HG02938 (cell line): Measurements from ENCODE around the gene SLC49A3.
"Not testable (repeated sequence)": the region's sequence is repeated elsewhere in the genome, so short reads cannot be mapped to it uniquely, and the experiment has no call there.

ENCODE experiments used
- ATAC-seq: cut with Tn5 transposase; IDR thresholded peaks from one replicate; pipeline ENCODE4 v1.9.1; 2021; ENCODE audit warnings: mild to moderate bottlenecking, moderate library complexity; ENCODE audit not compliant: unreplicated experiment

Gene SLC49A3

GRCh38 chr4:688854-689681 is at the start of gene SLC49A3:
SLC49A3 (minus strand) TSS chr4:689151; CDS start chr4:689127, 24 bp downstream.
- ATAC-seq = no peak

GRCh38 chr4:736561-736960 is 47.6 kb upstream of the SLC49A3 start:
- not testable (repeated sequence) for ATAC-seq

DNA sequence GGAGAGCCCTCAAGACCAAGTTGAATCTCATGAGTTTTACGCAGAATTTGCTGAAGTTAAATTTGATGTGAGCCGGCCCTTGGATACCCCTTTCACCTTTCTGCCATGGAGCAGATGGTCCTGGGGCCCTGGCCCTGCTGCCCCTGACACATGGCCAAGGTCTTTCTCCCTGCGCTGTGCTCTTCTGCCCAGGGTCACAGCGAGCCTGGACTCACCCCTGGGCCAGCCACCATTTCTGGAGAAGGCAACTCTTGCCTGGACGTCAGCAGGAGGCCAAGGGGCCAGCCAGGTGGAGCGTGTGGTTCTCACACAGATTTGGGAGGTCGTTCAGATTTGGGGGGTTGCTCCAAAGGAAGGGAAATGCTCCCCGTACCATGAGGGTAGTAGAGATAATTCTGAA is 46.6 kb upstream of the SLC49A3 start:
- no peak for ATAC-seq

- no peak for ATAC-seq
Observed at GRCh38 chr4:734951-735350, 46.0 kb upstream of the SLC49A3 start.

GRCh38 chr4:734075-734474 is 45.1 kb upstream of the SLC49A3 start:
- no peak for ATAC-seq

- ATAC-seq = no peak
Observed at GRCh38 chr4:733631-733980, 44.7 kb upstream of the SLC49A3 start.

- no peak for ATAC-seq
Observed at GRCh38 chr4:732911-733630, 44.1 kb upstream of the SLC49A3 start.

- ATAC-seq = no peak
Observed at GRCh38 chr4:732486-732885, 43.5 kb upstream of the SLC49A3 start.

DNA sequence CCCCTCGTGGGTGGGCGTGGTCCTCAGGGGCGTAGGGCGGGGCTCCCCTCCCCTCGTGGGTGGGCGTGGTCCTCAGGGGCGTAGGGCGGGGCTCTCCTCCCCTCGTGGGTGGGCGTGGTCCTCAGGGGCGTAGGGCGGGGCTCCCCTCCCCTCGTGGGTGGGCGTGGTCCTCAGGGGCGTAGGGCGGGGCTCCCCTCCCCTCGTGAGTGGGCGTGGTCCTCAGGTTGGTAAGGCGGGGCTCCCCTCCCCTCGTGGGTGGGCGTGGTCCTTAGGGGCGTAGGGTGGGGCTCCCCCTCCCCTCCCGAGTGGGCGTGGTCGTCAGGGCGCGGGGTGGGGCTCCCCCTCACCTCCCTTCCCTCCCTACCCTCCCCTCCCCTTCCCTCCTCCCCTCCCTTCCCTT is 43.0 kb upstream of the SLC49A3 start:
- ATAC-seq = not testable (repeated sequence)

DNA sequence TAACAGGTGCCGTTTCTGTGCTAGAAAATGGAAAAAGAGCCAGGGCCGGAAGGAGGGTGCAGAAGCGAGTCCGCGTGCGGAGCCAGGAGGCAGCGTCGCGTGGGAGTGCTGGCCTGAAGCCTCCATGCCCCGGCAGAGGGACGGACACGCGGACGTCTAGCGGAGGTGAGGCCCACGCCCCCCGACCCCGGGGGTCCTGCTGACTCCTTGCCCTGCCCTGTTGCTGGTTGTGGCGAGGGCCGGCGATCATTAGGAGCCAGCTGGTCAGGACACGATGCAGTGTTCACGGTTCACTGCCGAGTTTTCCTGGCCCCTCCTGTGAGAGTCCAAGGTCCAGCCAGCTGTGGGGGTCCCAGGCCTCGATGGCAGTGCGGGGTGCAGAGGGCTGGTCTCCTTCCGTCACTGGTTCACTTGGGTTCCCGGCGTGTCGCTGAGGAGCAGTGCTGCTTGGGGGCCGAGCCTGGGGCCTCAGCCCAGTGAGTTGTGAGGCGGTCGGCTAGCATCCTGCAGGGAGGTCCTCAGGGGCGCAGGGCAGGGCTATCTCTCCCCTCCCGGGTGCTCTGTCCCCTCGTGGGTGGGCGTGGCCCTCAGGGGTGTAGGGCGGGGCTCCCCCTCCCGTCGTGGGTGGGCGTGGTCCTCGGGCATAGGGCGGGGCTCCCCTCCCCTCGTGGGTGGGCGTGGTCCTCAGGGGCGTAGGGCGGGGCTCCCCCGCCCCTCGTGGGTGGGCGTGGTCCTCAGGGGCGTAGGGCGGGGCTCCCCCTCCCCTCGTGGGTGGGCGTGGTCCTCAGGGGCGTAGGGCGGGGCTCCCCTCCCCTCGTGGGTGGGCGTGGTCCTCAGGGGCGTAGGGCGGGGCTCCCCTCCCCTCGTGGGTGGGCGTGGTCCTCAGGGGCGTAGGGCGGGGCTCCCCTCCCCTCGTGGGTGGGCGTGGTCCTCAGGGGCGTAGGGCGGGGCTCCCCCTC is 42.3 kb upstream of the SLC49A3 start:
- ATAC-seq = not testable (repeated sequence)

GRCh38 chr4:730511-730910 is 41.6 kb upstream of the SLC49A3 start:
- ATAC-seq = no peak

GRCh38 chr4:729336-730315 is 40.7 kb upstream of the SLC49A3 start:
- ATAC-seq = no peak

DNA sequence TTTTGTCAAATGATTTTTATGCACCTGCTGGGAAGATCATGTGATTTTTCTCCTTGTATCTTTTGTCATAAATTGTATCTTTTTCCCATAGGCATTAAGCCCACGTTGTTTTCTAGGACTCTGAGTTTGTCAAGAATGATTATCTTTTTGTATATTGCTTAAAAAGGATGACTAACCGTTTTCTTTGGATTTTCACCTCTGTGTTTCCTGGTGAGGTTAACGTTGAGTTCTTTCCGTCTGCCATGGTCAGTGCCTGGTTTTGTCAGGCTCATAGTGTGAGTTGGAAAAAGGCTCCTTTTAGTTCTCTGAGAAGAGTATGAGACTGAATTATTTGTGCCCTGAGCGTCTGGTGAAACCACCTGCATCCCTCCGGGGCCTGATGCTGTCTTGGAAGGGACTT is 38.6 kb upstream of the SLC49A3 start:
- ATAC-seq = no peak

- no peak for ATAC-seq
Observed at GRCh38 chr4:726838-727237, 37.9 kb upstream of the SLC49A3 start.

GRCh38 chr4:726235-726787 is 37.4 kb upstream of the SLC49A3 start:
- no peak for ATAC-seq

- ATAC-seq = no peak
Observed at GRCh38 chr4:725391-726234, 36.7 kb upstream of the SLC49A3 start.

- no peak for ATAC-seq
Observed at GRCh38 chr4:723751-724530, 35.0 kb upstream of the SLC49A3 start.

GRCh38 chr4:722851-723360 is 34.0 kb upstream of the SLC49A3 start:
- ATAC-seq = no peak
